Right kidney (tissue), 1 donor: ENCODE results near the gene MAF.

Experiments
- DNase-seq: peaks from one replicate; pipeline ENCODE4 v3.0.0-alpha.2; 2016

Gene MAF

GRCh38 chr16:79618041-79618691 is 17.6 kb upstream of the MAF start:
- DNase-seq, result no peak

- DNase-seq, result no peak
Measured at GRCh38 chr16:79613009-79613408, 12.5 kb upstream of the MAF start.

GRCh38 chr16:79612207-79612606 is 11.7 kb upstream of the MAF start:
- DNase-seq, result no peak

GRCh38 chr16:79610771-79611170 is 10.2 kb upstream of the MAF start:
- DNase-seq, result no peak

GRCh38 chr16:79609861-79610260 is 9.3 kb upstream of the MAF start:
- DNase-seq, result no peak

- DNase-seq, result no peak
Measured at GRCh38 chr16:79608976-79609375, 8.4 kb upstream of the MAF start.

- no peak for DNase-seq
Measured at GRCh38 chr16:79607587-79607986, 7.0 kb upstream of the MAF start.

GRCh38 chr16:79605999-79606398 is 5.5 kb upstream of the MAF start:
- no peak for DNase-seq

- DNase-seq, result no peak
Measured at GRCh38 chr16:79603055-79603454, 2.5 kb upstream of the MAF start.

GRCh38 chr16:79602628-79603014 is 2.1 kb upstream of the MAF start:
- DNase-seq, result no peak

GRCh38 chr16:79601931-79602627 is 1.5 kb upstream of the MAF start:
- peak; percentile 88 for DNase-seq

GRCh38 chr16:79601092-79601930 is 774 bp upstream of the MAF start:
- peak; percentile 90 for DNase-seq

- DNase-seq, result peak; percentile 96
Measured at GRCh38 chr16:79599837-79600637, 500 bp downstream of the MAF start.

- no peak for DNase-seq
Measured at GRCh38 chr16:79599256-79599836, 1.2 kb downstream of the MAF start.

- peak; percentile 86 for DNase-seq
Measured at GRCh38 chr16:79598348-79599181, 2.0 kb downstream of the MAF start.

GRCh38 chr16:79598063-79598347 is 2.5 kb downstream of the MAF start:
- DNase-seq, result no peak

GRCh38 chr16:79597277-79598062 is 3.1 kb downstream of the MAF start:
- DNase-seq, result peak; percentile 40

- no peak for DNase-seq
Measured at GRCh38 chr16:79595931-79596450, 4.5 kb downstream of the MAF start.

- no peak for DNase-seq
Measured at GRCh38 chr16:79595231-79595641, 5.3 kb downstream of the MAF start.

- DNase-seq, result no peak
Measured at GRCh38 chr16:79593754-79594153, 6.8 kb downstream of the MAF start.
